Natural killer cell treated with Interleukin-12 subunit alpha and Interleukin-12 subunit beta and Interleukin-15 and Interleukin-18, amount 100 ng/mL, for 72 hours (primary cell): ENCODE results near the gene RRM1. TPM values are rescaled to one million over a fixed set of nuclear protein-coding genes. Genes with fewer than 3 reads are reported as not detected.
A peak's percentile ranks its signal among the peaks of the same experiment; 100 is the strongest.
"Not testable (repeated sequence)": the region's sequence is repeated elsewhere in the genome, so short reads cannot be mapped to it uniquely, and the experiment has no call there.

Source experiments
- ATAC-seq, 2 donors: fragments of 150-1000 bp; cut with Tn5 transposase in 1 of 2; sonication (Bioruptor Pico), chemical (Tn5 transposase) in 1 of 2; 2 replicates each; pipeline ENCODE4 v1.10.0; 2021
- DNase-seq: peaks from one replicate; pipeline ENCODE4 v3.0.0; 2022; ENCODE audit warnings: low spot score
- H3K27ac Mint-ChIP-seq, 2 donors: 1 replicate in 1 of 2; 2 replicates in 1 of 2; pipeline ENCODE4 v1.8.0; 2022; ENCODE audit warnings: mixed read lengths in 2 of 2, mild to moderate bottlenecking in 1 of 2, moderate library complexity in 1 of 2
- H3K27me3 Mint-ChIP-seq, 2 donors: 1 replicate in 1 of 2; 2 replicates in 1 of 2; pipeline ENCODE4 v1.8.0; 2022; ENCODE audit warnings: mixed read lengths in 2 of 2
- H3K36me3 Mint-ChIP-seq: one replicate; pipeline ENCODE4 v1.8.0; 2022; ENCODE audit warnings: mixed read lengths
- H3K4me1 Mint-ChIP-seq, 2 donors: 1 replicate in 1 of 2; 2 replicates in 1 of 2; pipeline ENCODE4 v1.8.0; 2022; ENCODE audit warnings: low read depth in 2 of 2, mixed read lengths in 2 of 2, mild to moderate bottlenecking in 1 of 2
- H3K4me3 Mint-ChIP-seq: one replicate; pipeline ENCODE4 v1.8.0; 2022; ENCODE audit warnings: mixed read lengths
- H3K9me3 Mint-ChIP-seq: 2 replicates; pipeline ENCODE4 v1.8.0; 2022; ENCODE audit warnings: mixed read lengths
- total RNA-seq, 2 donors: library from RNA; stranded (reverse); gene quantifications; one replicate each; pipeline ENCODE4 v1.2.3, GENCODE V29; 2022

The RRM1 gene
- total RNA-seq: 100 to 1,000 TPM; 109 to 181 TPM

GRCh38 chr11:4094348-4095291, at the start of gene RRM1:
TSS of gene RRM1 (plus strand) at chr11:4094799. CDS start at chr11:4095013, 214 bp downstream.
- Mint-ChIP-seq H3K9me3 (no peaks in the 10 kb centered on the region), H3K4me3 (peak within 1 kb of the TSS; percentile 97), H3K4me1 (peaks cover 49 to 52% of the 10 kb centered on the region in 2 donors), H3K36me3 (peaks cover 8% of the 10 kb centered on the region), H3K27ac (peak within 1 kb of the TSS; percentile 94 to 98), H3K27me3 (no peaks in the 10 kb centered on the region)
- DNase-seq: peak; percentile 95
- ATAC-seq: peak; percentile 99

- H3K27ac Mint-ChIP-seq: no peak overlapping the region
- H3K4me1 Mint-ChIP-seq: peaks cover 33 to 46% of the 10 kb centered on the region in 2 donors
- H3K9me3 Mint-ChIP-seq: no peaks in the 10 kb centered on the region
- no peak for DNase-seq
- H3K27me3 Mint-ChIP-seq: no peaks in the 10 kb centered on the region
- H3K36me3 Mint-ChIP-seq: no peaks in the 10 kb centered on the region
- no peak for ATAC-seq
- no peak overlapping the region for H3K4me3 Mint-ChIP-seq
Measured at GRCh38 chr11:4044976-4045646, 49.5 kb upstream of the RRM1 start.

GRCh38 chr11:4048340-4048739, 46.3 kb upstream of the RRM1 start:
- H3K36me3 Mint-ChIP-seq: no peaks in the 10 kb centered on the region
- ATAC-seq (no peak), DNase-seq (no peak)
- peaks cover 15 to 31% of the 10 kb centered on the region in 2 donors for H3K4me1 Mint-ChIP-seq
- no peak overlapping the region for H3K27ac Mint-ChIP-seq
- no peak overlapping the region for H3K4me3 Mint-ChIP-seq
- no peaks in the 10 kb centered on the region for H3K9me3 Mint-ChIP-seq
- no peaks in the 10 kb centered on the region for H3K27me3 Mint-ChIP-seq

GRCh38 chr11:4049006-4049405, 45.6 kb upstream of the RRM1 start:
- Mint-ChIP-seq H3K9me3 (no peaks in the 10 kb centered on the region), H3K36me3 (no peaks in the 10 kb centered on the region), H3K4me3 (no peak overlapping the region), H3K27ac (no peak overlapping the region), H3K27me3 (no peaks in the 10 kb centered on the region), H3K4me1 (peaks cover 13 to 29% of the 10 kb centered on the region in 2 donors)
- no peak for DNase-seq
- peak; percentile 43 to 57 for ATAC-seq

GRCh38 chr11:4050138-4050537, 44.5 kb upstream of the RRM1 start:
- DNase-seq (no peak), ATAC-seq (no peak)
- H3K4me3 Mint-ChIP-seq: no peak overlapping the region
- H3K36me3 Mint-ChIP-seq: no peaks in the 10 kb centered on the region
- no peaks in the 10 kb centered on the region for H3K9me3 Mint-ChIP-seq
- H3K27ac Mint-ChIP-seq: no peak overlapping the region
- H3K4me1 Mint-ChIP-seq: peaks cover 8 to 24% of the 10 kb centered on the region in 2 donors
- no peaks in the 10 kb centered on the region for H3K27me3 Mint-ChIP-seq

GRCh38 chr11:4053200-4053599, 41.4 kb upstream of the RRM1 start:
- not testable (repeated sequence) for H3K27me3 Mint-ChIP-seq, H3K9me3 Mint-ChIP-seq, DNase-seq, ATAC-seq, H3K27ac Mint-ChIP-seq, H3K36me3 Mint-ChIP-seq, H3K4me3 Mint-ChIP-seq
- H3K4me1 Mint-ChIP-seq: peaks cover 9 to 18% of the 10 kb centered on the region in 2 donors

- Mint-ChIP-seq H3K9me3 (no peaks in the 10 kb centered on the region), H3K4me1 (peaks cover 20% of the 10 kb centered on the region in 2 donors), H3K27ac (peak overlapping the region in 1 of 2 donors; percentile 14), H3K36me3 (no peaks in the 10 kb centered on the region), H3K4me3 (no peak overlapping the region), H3K27me3 (no peaks in the 10 kb centered on the region)
- DNase-seq (no peak), ATAC-seq (no peak)
Measured at GRCh38 chr11:4054643-4055042, 40.0 kb upstream of the RRM1 start.

- Mint-ChIP-seq H3K27me3 (no peaks in the 10 kb centered on the region), H3K27ac (no peak overlapping the region), H3K36me3 (peaks cover 10% of the 10 kb centered on the region), H3K9me3 (no peaks in the 10 kb centered on the region), H3K4me1 (peaks cover 14 to 24% of the 10 kb centered on the region in 2 donors), H3K4me3 (no peak overlapping the region)
- DNase-seq (no peak), ATAC-seq (no peak)
Measured at GRCh38 chr11:4059424-4059823, 35.2 kb upstream of the RRM1 start.

GRCh38 chr11:4060182-4060923, 34.2 kb upstream of the RRM1 start:
- no peaks in the 10 kb centered on the region for H3K9me3 Mint-ChIP-seq
- H3K4me3 Mint-ChIP-seq: no peak overlapping the region
- H3K4me1 Mint-ChIP-seq: peaks cover 20 to 32% of the 10 kb centered on the region in 2 donors
- DNase-seq: no peak
- peak overlapping the region in 1 of 2 donors; percentile 41 for H3K27ac Mint-ChIP-seq
- no peak for ATAC-seq
- H3K36me3 Mint-ChIP-seq: peaks cover 10% of the 10 kb centered on the region
- H3K27me3 Mint-ChIP-seq: no peaks in the 10 kb centered on the region

- H3K4me1 Mint-ChIP-seq: peaks cover 31 to 45% of the 10 kb centered on the region in 2 donors
- H3K27ac Mint-ChIP-seq: no peak overlapping the region
- DNase-seq (no peak), ATAC-seq (no peak)
- no peaks in the 10 kb centered on the region for H3K27me3 Mint-ChIP-seq
- H3K9me3 Mint-ChIP-seq: no peaks in the 10 kb centered on the region
- peaks cover 10% of the 10 kb centered on the region for H3K36me3 Mint-ChIP-seq
- no peak overlapping the region for H3K4me3 Mint-ChIP-seq
Measured at GRCh38 chr11:4061700-4062099, 32.9 kb upstream of the RRM1 start.

- no peak overlapping the region for H3K27ac Mint-ChIP-seq
- H3K4me1 Mint-ChIP-seq: peaks cover 41 to 47% of the 10 kb centered on the region in 2 donors
- DNase-seq (no peak), ATAC-seq (no peak)
- H3K27me3 Mint-ChIP-seq: no peaks in the 10 kb centered on the region
- H3K4me3 Mint-ChIP-seq: no peak overlapping the region
- no peaks in the 10 kb centered on the region for H3K9me3 Mint-ChIP-seq
- peaks cover 10% of the 10 kb centered on the region for H3K36me3 Mint-ChIP-seq
Measured at GRCh38 chr11:4063348-4063747, 31.3 kb upstream of the RRM1 start.

GRCh38 chr11:4064278-4064955, 30.2 kb upstream of the RRM1 start:
- H3K4me1 Mint-ChIP-seq: peaks cover 44 to 47% of the 10 kb centered on the region in 2 donors
- no peak overlapping the region for H3K4me3 Mint-ChIP-seq
- ATAC-seq: peak in 1 of 2 donors; percentile 24
- peak overlapping the region; percentile 38 to 60 for H3K27ac Mint-ChIP-seq
- no peak for DNase-seq
- peaks cover 10% of the 10 kb centered on the region for H3K36me3 Mint-ChIP-seq
- H3K27me3 Mint-ChIP-seq: no peaks in the 10 kb centered on the region
- H3K9me3 Mint-ChIP-seq: no peaks in the 10 kb centered on the region

GRCh38 chr11:4065086-4065485, 29.5 kb upstream of the RRM1 start:
- ATAC-seq (no peak), DNase-seq (no peak)
- Mint-ChIP-seq H3K27ac (peak overlapping the region; percentile 1 to 60), H3K9me3 (no peaks in the 10 kb centered on the region), H3K27me3 (no peaks in the 10 kb centered on the region), H3K4me3 (no peak overlapping the region), H3K36me3 (peaks cover 6% of the 10 kb centered on the region), H3K4me1 (peaks cover 50 to 53% of the 10 kb centered on the region in 2 donors)
